K562 (cell line): ENCODE data around the gene COL5A3. TPM values are rescaled to one million over a fixed set of nuclear protein-coding genes. Genes with fewer than 3 reads are reported as not detected.

Source experiments
- ATAC-seq: fragments of 200-7000 bp; cut with Tn5 transposase; 3 replicates; pipeline ENCODE4 v1.9.1; 2020; ENCODE audit warnings: moderate library complexity
- BruUV-seq: library from RNA; stranded (reverse); fragments of 400-500 nt; replicated peaks from 2 replicates; lab custom pipeline; 2021; lab: Mats Ljungman, UMichigan
- CTCF ChIA-PET: fragments of 300-600 bp; formaldehyde crosslinking; extraction: SDS; loops from one replicate; lab custom pipeline; 2021; ENCODE audit warnings: low intra/inter-chr PET ratio; lab: Yijun Ruan, JAX
- POLR2A ChIA-PET: fragments of 300-600, 350-650 bp; sonication (Branson Sonifier 250); formaldehyde crosslinking; extraction: SDS; loops from one replicate; lab custom pipeline; 2021; ENCODE audit warnings: antibody characterized with exemption, inconsistent platforms; lab: Yijun Ruan, JAX
- DNase-seq, 4 experiments: peaks; one replicate each; pipeline versions ENCODE4 v3.0.0 to v3.0.0-alpha.2; 2011 to 2018; ENCODE audit warnings: low spot score in 3 of 4, mixed read lengths in 3 of 4; ENCODE audit errors: extremely low read depth in 1 of 4
- FAIRE-seq: peaks from 2 replicates; lab custom pipeline; 2011; peaks lifted over from hg19 to GRCh38; lab: Jason Lieb, UNC
- H2AFZ ChIP-seq: 2 replicates; pipeline ENCODE4 v1.6.0; 2011; ENCODE audit warnings: low read depth, low read length, control low read depth, inconsistent platforms
- H3K27ac ChIP-seq: fragments of 200-600 bp; 3 replicates; pipeline ENCODE4 v1.8.0; 2011; ENCODE audit warnings: low read depth, mild to moderate bottlenecking, control low read depth, inconsistent platforms, low read length, moderate library complexity, mixed read lengths; ENCODE audit errors: extremely low read depth
- H3K27me3 ChIP-seq, 2 experiments: fragments of 300-600 bp in 1 of 2; 2 replicates in 1 of 2; 3 replicates in 1 of 2; pipeline versions ENCODE4 v1.6.0 to v1.8.0; 2011; ENCODE audit warnings: inconsistent platforms in 2 of 2, low read length in 2 of 2, mild to moderate bottlenecking in 1 of 2, mixed read lengths in 1 of 2, moderate library complexity in 1 of 2; ENCODE audit not compliant: control insufficient read depth in 2 of 2, insufficient read depth in 2 of 2
- H3K36me3 ChIP-seq: fragments of 300-600 bp; 3 replicates; pipeline ENCODE4 v1.8.0; 2011; ENCODE audit warnings: mild to moderate bottlenecking, low read length, inconsistent platforms; ENCODE audit not compliant: control insufficient read depth, insufficient read depth
- H3K4me1 ChIP-seq, 2 experiments: fragments of 200-600 bp in 1 of 2; replicated peaks in 1 of 2; 2 replicates in 1 of 2; 3 replicates in 1 of 2; pipeline versions ENCODE4 v1.5.1 to v1.8.0; 2011; ENCODE audit warnings: inconsistent platforms in 2 of 2, low read length in 2 of 2, mild to moderate bottlenecking in 1 of 2, mixed read lengths in 1 of 2, moderate library complexity in 1 of 2; ENCODE audit not compliant: control insufficient read depth in 2 of 2, insufficient read depth in 2 of 2
- H3K4me2 ChIP-seq: 2 replicates; pipeline ENCODE4 v1.6.1; 2011; ENCODE audit warnings: low read length, control low read depth, inconsistent platforms, mixed read lengths; ENCODE audit not compliant: insufficient read depth
- H3K4me3 ChIP-seq: fragments of 200-600 bp; sonication (generic), shearing (Covaris generic); 2 replicates; pipeline ENCODE4 v1.5.1; 2016; ENCODE audit warnings: control low read depth, inconsistent platforms
- H3K79me2 ChIP-seq: fragments of 200-600 bp; 3 replicates; pipeline ENCODE4 v1.8.0; 2011; ENCODE audit warnings: low read length, inconsistent platforms; ENCODE audit not compliant: control insufficient read depth, insufficient read depth
- H3K9ac ChIP-seq, 2 experiments: 2 replicates each; pipeline versions ENCODE4 v1.6.0 to v1.6.1; 2011; ENCODE audit warnings: low read depth in 2 of 2, low read length in 2 of 2, control low read depth in 1 of 2, inconsistent platforms in 1 of 2, mild to moderate bottlenecking in 1 of 2, mixed read lengths in 1 of 2; ENCODE audit not compliant: insufficient read depth in 1 of 2
- H3K9me1 ChIP-seq: one replicate; pipeline ENCODE4 v1.6.0; 2011; ENCODE audit warnings: inconsistent platforms, mild to moderate bottlenecking, low read length, moderate library complexity; ENCODE audit not compliant: control insufficient read depth, insufficient read depth
- H3K9me3 ChIP-seq: replicated peaks from 2 replicates; pipeline ENCODE4 v1.5.1; 2011; ENCODE audit warnings: low read depth, low read length, inconsistent platforms; ENCODE audit not compliant: control insufficient read depth, insufficient read depth
- H4K20me1 ChIP-seq: replicated peaks from 2 replicates; pipeline ENCODE4 v1.6.1; 2011; ENCODE audit warnings: low read length, inconsistent platforms, mixed read lengths; ENCODE audit not compliant: control insufficient read depth, insufficient read depth
- CSDE1 ChIP-seq, 2 experiments: fragments of 450-650 bp; IDR thresholded peaks; 2 replicates each; pipeline ENCODE4 v1.6.1; 2016; ENCODE audit warnings: mild to moderate bottlenecking in 1 of 2
- EHMT2 ChIP-seq: fragments of 450-650 bp; IDR thresholded peaks from 2 replicates; pipeline ENCODE4 v1.6.1; 2018; ENCODE audit warnings: antibody characterized with exemption
- ETV1 ChIP-seq: fragments of 450-650 bp; conservative IDR thresholded peaks from 2 replicates; pipeline ENCODE4 v1.6.1; 2016; ENCODE audit warnings: missing genetic modification characterization, control low read depth, low read depth, missing compliant biosample characterization
- FIP1L1 ChIP-seq: fragments of 200-400 bp; formaldehyde crosslinking; IDR thresholded peaks from 2 replicates; pipeline ENCODE4 v1.6.1; 2018; ENCODE audit warnings: mild to moderate bottlenecking, low read depth, low read length; ENCODE audit not compliant: poor library complexity, severe bottlenecking
- FOXM1 ChIP-seq, 2 experiments: fragments of 450-650 bp in 1 of 2; sonication (generic) in 1 of 2; formaldehyde crosslinking in 1 of 2; IDR thresholded peaks; 2 replicates each; pipeline versions ENCODE4 v1.6.1 to v1.9.0; 2017 to 2022; ENCODE audit warnings: low read depth in 2 of 2, mild to moderate bottlenecking in 2 of 2, missing genetic modification reagents in 1 of 2, moderate library complexity in 1 of 2
- NFXL1 ChIP-seq: fragments of 450-650 bp; formaldehyde crosslinking; IDR thresholded peaks from 2 replicates; pipeline ENCODE4 v1.4.0; 2021; ENCODE audit warnings: mild to moderate bottlenecking
- PHF8 ChIP-seq: fragments of 200-600 bp; sonication (generic); IDR thresholded peaks from 2 replicates; pipeline ENCODE4 v1.6.1; 2012; ENCODE audit warnings: mixed run types, mild to moderate bottlenecking, inconsistent platforms, low read length, moderate library complexity, borderline replicate concordance
- YBX1 ChIP-seq: fragments of 450-650 bp; IDR thresholded peaks from 2 replicates; pipeline ENCODE4 v1.7.1; 2016; ENCODE audit warnings: mild to moderate bottlenecking
- ZKSCAN1 ChIP-seq: fragments of 150-350 bp; IDR thresholded peaks from 2 replicates; pipeline ENCODE4 v1.6.1; 2016; ENCODE audit warnings: low read depth, low read length
- ZKSCAN8 ChIP-seq: fragments of 200-800 bp; sonication (Bioruptor generic); IDR thresholded peaks from 2 replicates; pipeline ENCODE4 v1.6.1; 2016; ENCODE audit warnings: missing genetic modification characterization, missing compliant biosample characterization
- ZNF507 ChIP-seq: conservative IDR thresholded peaks from 2 replicates; pipeline ENCODE4 v1.6.1; 2017; ENCODE audit warnings: missing genetic modification characterization, missing compliant biosample characterization
- ZNF75A ChIP-seq: fragments of 450-650 bp; formaldehyde crosslinking; IDR thresholded peaks from 2 replicates; pipeline ENCODE4 v1.4.0; 2020; ENCODE audit warnings: mild to moderate bottlenecking
- WGBS: fragments of 100-300 bp; shearing (Covaris generic); methylation state at CpG from one replicate; pipeline ENCODE4 v1.1.6; 2016; ENCODE audit warnings: low coverage, mixed read lengths; ENCODE audit not compliant: insufficient coverage; ENCODE audit errors: missing lambda C conversion rate; 5-methylcytosine and 5-hydroxymethylcytosine counted together
- in situ Hi-C: fragments of 300-500 bp; cut with MboI; formaldehyde crosslinking; loops from 4 replicates; pipeline ENCODE4 v1.15.0; 2018; ENCODE audit warnings: inconsistent platforms, mixed read lengths
- intact Hi-C: fragments of 100-400 bp; cut with micrococcal nuclease; formaldehyde crosslinking; loops from 2 replicates; pipeline ENCODE4 v1.14.2; 2022
- polyA plus RNA-seq, 8 experiments: library from polyadenylated mRNA; depleted of rRNA in 4 of 8; stranded (reverse) in 5 of 8; unstranded in 3 of 8; fragments of >200 nt; fragmentation: Nextera tagmentation in 2 of 8; fragmentation: Illumina TruSeq in 1 of 8; extraction: Ambion mirVana in 2 of 8; extraction: Trizol in 1 of 8; gene quantifications; 2 replicates each; pipeline versions ENCODE4 v1.2.1 to v1.2.3, GENCODE V29; 2011 to 2014; ENCODE audit warnings: inconsistent platforms in 1 of 8, missing spikeins in 1 of 8
- total RNA-seq, 7 experiments: library from RNA; depleted of rRNA in 6 of 7; stranded (reverse); fragments of >200 nt in 6 of 7; fragmentation: Illumina TruSeq in 2 of 7; extraction: Trizol in 2 of 7; gene quantifications; 2 replicates each; pipeline versions ENCODE4 v1.2.1 to v1.2.3, GENCODE V29; 2011 to 2021; ENCODE audit warnings: low replicate concordance in 1 of 7
- TF ChIP-seq, protein P1 (sequence below): fragments of 200-800 bp; sonication (Bioruptor generic); IDR thresholded peaks from 2 replicates; pipeline ENCODE4 v1.6.1; 2017; ENCODE audit warnings: missing genetic modification characterization, missing compliant biosample characterization
- TF ChIP-seq, protein P2 (sequence below): IDR thresholded peaks from 2 replicates; pipeline ENCODE4 v1.6.1; 2014; ENCODE audit warnings: antibody characterized with exemption

The COL5A3 gene
- total and polyA plus RNA-seq, 9 of the 15 experiments (the other 6 are each of a cell fraction or from before 2014, with no cell fraction given) = 0.01 to 0.02 TPM; not detected in 7

DNA sequence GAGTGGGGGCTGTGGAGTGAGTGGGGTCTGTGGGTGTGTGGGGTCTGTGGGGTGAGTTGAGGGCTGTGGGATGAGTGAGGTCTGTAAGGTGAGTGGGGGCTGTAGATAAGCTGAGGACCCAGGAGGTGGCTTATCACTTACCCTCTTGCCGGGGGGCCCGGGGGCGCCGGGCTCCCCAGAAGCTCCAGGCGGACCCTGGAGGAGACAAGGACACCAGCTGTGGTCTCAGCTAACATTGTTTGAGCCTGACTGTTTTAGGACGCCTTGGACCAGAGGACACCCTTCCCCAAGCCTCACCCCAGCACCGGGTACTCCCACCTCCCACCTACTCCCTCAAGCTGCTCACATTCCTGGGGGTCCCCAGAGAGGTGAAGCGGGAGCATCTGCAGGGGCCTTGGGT is 39.8 kb downstream of the COL5A3 start:
- H3K27ac ChIP-seq = no peak overlapping the region
- no TSS peak for BruUV-seq
- intact Hi-C loops = no loop called here
- CTCF ChIA-PET = no interaction called here
- ATAC-seq (no peak), FAIRE-seq (no peak), DNase-seq (no peak)
- H3K4me2 ChIP-seq = no peak overlapping the region
- H3K9me3 ChIP-seq = no peaks in the 10 kb centered on the region
- POLR2A ChIA-PET = no interaction called here
- H4K20me1 ChIP-seq = no peaks in the 10 kb centered on the region
- no peaks in the 10 kb centered on the region for H3K79me2 ChIP-seq
- H3K4me3 ChIP-seq = no peak overlapping the region
- H2AFZ ChIP-seq = no peak overlapping the region
- H3K9ac ChIP-seq = no peak overlapping the region
- no peaks in the 10 kb centered on the region for H3K36me3 ChIP-seq
- TF ChIP-seq ZNF75A (CRISPR knock-in tag) (no peak), PHF8 (no peak), YBX1 (no peak), EHMT2 (no peak), ZKSCAN1 (no peak), ZKSCAN8 (no peak), ETV1 (tag) (no peak), NFXL1 (no peak)
- 5% methylated on average over 3 of the region's 8 CpGs for WGBS
- H3K27me3 ChIP-seq = peaks cover 3 to 18% of the 10 kb centered on the region in 2 experiments; a peak in 4 of 5 replicates
- no peaks in the 10 kb centered on the region for H3K9me1 ChIP-seq
- no peaks in the 10 kb centered on the region for H3K4me1 ChIP-seq
- in situ Hi-C loops = no loop called here

DNA sequence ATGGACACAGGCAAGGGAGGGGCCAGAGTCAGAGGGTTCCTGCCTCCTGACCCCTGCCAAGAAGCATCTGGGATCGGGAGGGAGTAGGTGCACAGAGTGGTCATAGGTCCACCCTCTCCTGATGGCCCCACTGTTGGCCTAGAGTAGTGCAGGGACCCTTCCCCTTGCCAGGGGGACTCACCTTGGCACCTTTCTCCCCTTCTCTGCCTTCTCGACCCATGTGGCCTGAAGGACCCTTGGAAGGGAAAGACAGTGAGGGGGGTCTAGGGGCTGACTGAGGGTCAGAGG is 40.7 kb downstream of the COL5A3 start:
- DNase-seq (no peak), FAIRE-seq (no peak), ATAC-seq (0 out of 3 replicates have a peak, but pooled peaks have one; percentile 29)
- H3K9me3 ChIP-seq = no peaks in the 10 kb centered on the region
- no peaks in the 10 kb centered on the region for H3K36me3 ChIP-seq
- H3K4me1 ChIP-seq = no peaks in the 10 kb centered on the region
- BruUV-seq = no TSS peak
- peaks cover 3 to 18% of the 10 kb centered on the region in 2 experiments; a peak in 4 of 5 replicates for H3K27me3 ChIP-seq
- no peak overlapping the region for H2AFZ ChIP-seq
- in situ Hi-C loops = no loop called here
- no peak overlapping the region for H3K27ac ChIP-seq
- ChIA-PET POLR2A (no interaction called here), CTCF (no interaction called here)
- no peaks in the 10 kb centered on the region for H4K20me1 ChIP-seq
- no peak overlapping the region for H3K4me2 ChIP-seq
- H3K9ac ChIP-seq = no peak overlapping the region
- H3K9me1 ChIP-seq = no peaks in the 10 kb centered on the region
- no peaks in the 10 kb centered on the region for H3K79me2 ChIP-seq
- WGBS = 0% methylated on average over 1 of the region's 2 CpGs
- H3K4me3 ChIP-seq = no peak overlapping the region
- intact Hi-C loops = no loop called here
- TF ChIP-seq, protein P1, sequence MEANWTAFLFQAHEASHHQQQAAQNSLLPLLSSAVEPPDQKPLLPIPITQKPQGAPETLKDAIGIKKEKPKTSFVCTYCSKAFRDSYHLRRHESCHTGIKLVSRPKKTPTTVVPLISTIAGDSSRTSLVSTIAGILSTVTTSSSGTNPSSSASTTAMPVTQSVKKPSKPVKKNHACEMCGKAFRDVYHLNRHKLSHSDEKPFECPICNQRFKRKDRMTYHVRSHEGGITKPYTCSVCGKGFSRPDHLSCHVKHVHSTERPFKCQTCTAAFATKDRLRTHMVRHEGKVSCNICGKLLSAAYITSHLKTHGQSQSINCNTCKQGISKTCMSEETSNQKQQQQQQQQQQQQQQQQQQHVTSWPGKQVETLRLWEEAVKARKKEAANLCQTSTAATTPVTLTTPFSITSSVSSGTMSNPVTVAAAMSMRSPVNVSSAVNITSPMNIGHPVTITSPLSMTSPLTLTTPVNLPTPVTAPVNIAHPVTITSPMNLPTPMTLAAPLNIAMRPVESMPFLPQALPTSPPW (CRISPR knock-in tag) = no peak
- TF ChIP-seq, protein P2, sequence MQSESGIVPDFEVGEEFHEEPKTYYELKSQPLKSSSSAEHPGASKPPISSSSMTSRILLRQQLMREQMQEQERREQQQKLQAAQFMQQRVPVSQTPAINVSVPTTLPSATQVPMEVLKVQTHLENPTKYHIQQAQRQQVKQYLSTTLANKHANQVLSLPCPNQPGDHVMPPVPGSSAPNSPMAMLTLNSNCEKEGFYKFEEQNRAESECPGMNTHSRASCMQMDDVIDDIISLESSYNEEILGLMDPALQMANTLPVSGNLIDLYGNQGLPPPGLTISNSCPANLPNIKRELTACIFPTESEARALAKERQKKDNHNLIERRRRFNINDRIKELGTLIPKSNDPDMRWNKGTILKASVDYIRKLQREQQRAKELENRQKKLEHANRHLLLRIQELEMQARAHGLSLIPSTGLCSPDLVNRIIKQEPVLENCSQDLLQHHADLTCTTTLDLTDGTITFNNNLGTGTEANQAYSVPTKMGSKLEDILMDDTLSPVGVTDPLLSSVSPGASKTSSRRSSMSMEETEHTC = no peak
- TF ChIP-seq CSDE1 (IDR thresholded peaks at IDR 0.05) = no peak
- no peak for TF ChIP-seq FIP1L1
- TF ChIP-seq FOXM1 (IDR thresholded peaks at IDR 0.05; ENCODE audit: low read depth) = no peak
- TF ChIP-seq FOXM1 (CRISPR knock-in tag; IDR thresholded peaks at IDR 0.05; ENCODE audit: low read depth) = no peak
- no peak for TF ChIP-seq ZNF507
